ENCODE measurements around the gene FOXD4L4.
"Not testable (repeated sequence)": the region's sequence is repeated elsewhere in the genome, so short reads cannot be mapped to it uniquely, and the experiment has no call there.

FOXD4L4 gene

DNA sequence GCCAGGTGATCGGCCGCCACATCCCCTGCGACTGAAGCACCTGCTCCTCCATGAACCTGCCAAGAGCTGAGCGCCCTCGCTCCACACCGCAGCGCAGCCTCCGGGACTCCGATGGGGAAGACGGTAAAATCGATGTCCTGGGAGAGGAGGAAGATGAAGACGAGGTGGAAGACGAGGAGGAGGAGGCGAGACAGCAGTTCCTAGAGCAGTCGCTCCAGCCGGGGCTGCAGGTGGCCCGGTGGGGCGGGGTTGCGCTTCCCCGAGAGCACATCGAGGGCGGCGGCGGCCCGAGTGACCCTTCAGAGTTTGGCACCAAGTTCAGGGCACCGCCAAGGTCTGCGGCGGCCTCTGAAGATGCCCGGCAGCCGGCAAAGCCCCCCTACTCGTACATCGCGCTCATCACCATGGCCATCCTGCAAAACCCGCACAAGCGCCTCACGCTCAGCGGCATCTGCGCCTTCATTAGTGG is at the start of gene FOXD4L4:
Gene FOXD4L4 (plus strand): TSS at position 51 of the 469 bp plus-strand sequence. CDS start 0 bp downstream, at position 51.
- not testable (repeated sequence) for DNase-seq (ENCODE audit: extremely low read depth, low read depth)

DNA sequence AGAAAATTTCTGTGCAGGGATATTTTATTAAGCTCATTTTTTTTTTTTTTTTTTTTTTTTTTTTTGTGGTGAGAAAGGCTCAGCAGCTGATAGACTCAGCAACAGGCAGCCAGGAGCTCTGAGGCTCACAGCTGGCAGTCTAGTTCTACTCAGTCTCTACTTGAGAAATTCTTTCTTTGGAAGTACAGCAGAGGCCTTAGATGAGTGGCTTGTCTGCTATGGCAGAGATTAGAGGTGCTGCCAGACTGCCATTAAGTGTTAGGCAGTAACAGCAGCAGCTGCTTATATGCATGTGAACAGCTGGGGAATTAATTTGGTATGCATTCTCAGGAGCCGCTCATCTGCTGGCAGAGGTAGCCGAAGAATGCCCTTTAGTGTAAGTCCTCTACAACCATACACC is 33.4 kb upstream of the FOXD4L4 start:
- not testable (repeated sequence) for DNase-seq (ENCODE audit: extremely low read depth, low read depth)

DNA sequence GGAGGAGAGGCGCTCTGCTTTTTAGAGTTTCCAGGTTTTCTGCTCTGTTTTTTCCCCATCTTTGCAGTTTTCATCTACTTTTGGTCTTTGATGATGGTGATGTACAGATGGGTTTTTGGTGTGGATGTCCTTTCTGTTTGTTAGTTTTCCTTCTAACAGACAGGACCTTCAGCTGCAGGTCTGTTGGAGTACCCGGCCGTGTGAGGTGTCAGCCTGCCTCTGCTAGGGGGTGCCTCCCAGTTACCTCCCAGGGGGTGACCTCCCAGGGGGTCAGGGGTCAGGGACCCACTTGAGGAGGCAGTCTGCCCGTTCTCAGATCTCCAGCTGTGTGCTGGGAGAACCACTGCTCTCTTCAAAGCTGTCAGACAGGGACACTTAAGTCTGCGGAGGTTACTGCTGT is 22.5 kb upstream of the FOXD4L4 start:
- not testable (repeated sequence) for DNase-seq (ENCODE audit: extremely low read depth, low read depth)

DNA sequence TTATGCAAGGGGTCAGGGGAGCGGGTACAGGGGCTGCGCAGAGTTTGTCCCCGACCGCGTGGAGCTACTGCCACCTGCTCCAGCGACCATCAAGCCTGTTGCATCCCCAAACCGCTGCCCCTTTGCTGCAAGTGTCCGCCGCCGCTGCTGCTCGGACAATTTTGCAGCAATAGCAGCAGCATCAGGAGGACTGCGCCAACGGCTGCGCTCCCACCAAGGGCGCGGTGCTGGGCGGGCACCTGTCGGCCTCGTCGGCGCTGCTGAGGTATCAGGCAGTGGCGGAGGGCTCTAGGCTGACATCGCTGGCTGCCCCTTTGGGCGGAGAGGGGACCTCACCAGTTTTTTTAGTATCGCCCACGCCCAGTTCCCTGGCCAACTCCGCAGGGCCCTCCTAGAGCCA is 1.2 kb downstream of the FOXD4L4 start:
- DNase-seq (ENCODE audit: extremely low read depth, low read depth) = not testable (repeated sequence)

All from AG09319 (cell line).